IMR-90 (cell line): Measurements from ENCODE around the gene DAND5.

ENCODE experiments used
- CEBPB ChIP-seq: IDR thresholded peaks from 2 replicates; pipeline ENCODE4 v1.6.1; 2012; ENCODE audit warnings: low read depth, low read length, improper control_type of control experiment
- CTCF ChIP-seq: conservative IDR thresholded peaks from 2 replicates; pipeline ENCODE4 v1.5.1; 2012; ENCODE audit warnings: mild to moderate bottlenecking, low read depth, low read length, improper control_type of control experiment
- ELK1 ChIP-seq: fragments of 150-350 bp; IDR thresholded peaks from 2 replicates; pipeline ENCODE4 v1.6.1; 2016; ENCODE audit warnings: low read depth, mild to moderate bottlenecking, low read length, moderate library complexity, borderline replicate concordance
- FOS ChIP-seq: fragments of 150-350 bp; IDR thresholded peaks from 2 replicates; pipeline ENCODE4 v1.6.1; 2016; ENCODE audit warnings: low read depth, low read length
- MAFK ChIP-seq: IDR thresholded peaks from 2 replicates; pipeline ENCODE4 v1.6.1; 2012; ENCODE audit warnings: low read depth, low read length, improper control_type of control experiment
- MXI1 ChIP-seq: IDR thresholded peaks from 2 replicates; pipeline ENCODE4 v1.6.1; 2012; ENCODE audit warnings: low read depth, mild to moderate bottlenecking, low read length, moderate library complexity, borderline replicate concordance
- POLR2A ChIP-seq: IDR thresholded peaks from 2 replicates; pipeline ENCODE4 v1.6.1; 2012; ENCODE audit warnings: mild to moderate bottlenecking, low read depth, low read length
- RAD21 ChIP-seq: IDR thresholded peaks from 2 replicates; pipeline ENCODE4 v1.6.1; 2012; ENCODE audit warnings: low read length, improper control_type of control experiment
- SMC3 ChIP-seq: fragments of 150-350 bp; IDR thresholded peaks from 2 replicates; pipeline ENCODE4 v1.6.1; 2016; ENCODE audit warnings: low read depth, mild to moderate bottlenecking, antibody characterized with exemption, low read length, moderate library complexity
- TF ChIP-seq, protein P1 (sequence below): fragments of 150-350 bp; IDR thresholded peaks from 2 replicates; pipeline ENCODE4 v1.6.1; 2017; ENCODE audit warnings: mild to moderate bottlenecking, antibody characterized with exemption, low read length, low read depth

DNA sequence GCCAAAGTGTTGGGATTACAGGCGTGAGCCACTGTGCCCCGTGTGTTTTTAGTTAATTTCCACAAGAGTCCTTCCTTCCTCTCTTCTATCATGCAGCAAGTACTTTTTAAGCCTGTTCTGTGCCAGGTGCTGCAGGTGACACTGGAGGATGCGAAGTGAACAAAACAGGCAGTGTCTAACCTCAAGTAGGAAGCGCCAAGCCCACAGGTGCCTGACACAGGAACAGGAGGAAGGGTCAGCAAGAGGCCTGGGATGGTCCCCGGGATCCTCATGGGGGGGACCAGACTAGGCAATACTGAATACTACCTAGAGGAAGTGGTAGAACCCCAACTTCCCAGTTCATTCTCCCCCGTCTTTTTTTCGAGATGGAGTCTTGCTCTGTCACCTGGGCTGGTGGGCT, 32.8 kb upstream of the DAND5 start:
- TF ChIP-seq CTCF (no peak), FOS (no peak), SMC3 (no peak), RAD21 (no peak), POLR2A (no peak), ELK1 (no peak), MXI1 (no peak), CEBPB (no peak), MAFK (no peak)
- TF ChIP-seq, protein P1, sequence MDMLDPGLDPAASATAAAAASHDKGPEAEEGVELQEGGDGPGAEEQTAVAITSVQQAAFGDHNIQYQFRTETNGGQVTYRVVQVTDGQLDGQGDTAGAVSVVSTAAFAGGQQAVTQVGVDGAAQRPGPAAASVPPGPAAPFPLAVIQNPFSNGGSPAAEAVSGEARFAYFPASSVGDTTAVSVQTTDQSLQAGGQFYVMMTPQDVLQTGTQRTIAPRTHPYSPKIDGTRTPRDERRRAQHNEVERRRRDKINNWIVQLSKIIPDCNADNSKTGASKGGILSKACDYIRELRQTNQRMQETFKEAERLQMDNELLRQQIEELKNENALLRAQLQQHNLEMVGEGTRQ, result no peak
